Astrocyte (in vitro differentiated cells and primary cell): ENCODE data around the gene DNAJC11. TPM values are rescaled to one million over a fixed set of nuclear protein-coding genes. Genes with fewer than 3 reads are reported as not detected.

Experiments used
- DNase-seq: peaks from one replicate; pipeline ENCODE4 v3.0.0-alpha.2; 2010; ENCODE audit warnings: low read depth
- FAIRE-seq: peaks from 2 replicates; lab custom pipeline; 2011; peaks lifted over from hg19 to GRCh38; lab: Jason Lieb, UNC
- H2AFZ ChIP-seq: 2 replicates; pipeline ENCODE4 v1.6.0; 2012; ENCODE audit warnings: low read depth, low read length, inconsistent platforms
- H3K27ac ChIP-seq: 2 replicates; pipeline ENCODE4 v1.5.1; 2011; ENCODE audit warnings: low read depth, low read length, inconsistent platforms
- H3K27me3 ChIP-seq: 2 replicates; pipeline ENCODE4 v1.6.0; 2011; ENCODE audit warnings: low read length, inconsistent platforms; ENCODE audit not compliant: insufficient read depth
- H3K36me3 ChIP-seq: 2 replicates; pipeline ENCODE4 v1.5.1; 2011; ENCODE audit warnings: low read length, inconsistent platforms; ENCODE audit not compliant: insufficient read depth
- H3K4me1 ChIP-seq: 2 replicates; pipeline ENCODE4 v1.5.1; 2011; ENCODE audit warnings: low read length, inconsistent platforms; ENCODE audit not compliant: insufficient read depth
- H3K4me2 ChIP-seq: 2 replicates; pipeline ENCODE4 v1.6.0; 2012; ENCODE audit warnings: low read length, inconsistent platforms
- H3K4me3 ChIP-seq: 2 replicates; pipeline ENCODE4 v1.5.1; 2011; ENCODE audit warnings: low read depth, mild to moderate bottlenecking, low read length, inconsistent platforms; ENCODE audit not compliant: insufficient read depth
- H3K79me2 ChIP-seq: 2 replicates; pipeline ENCODE4 v1.6.0; 2012; ENCODE audit warnings: mild to moderate bottlenecking, low read length, inconsistent platforms; ENCODE audit not compliant: insufficient read depth
- H3K9ac ChIP-seq: 2 replicates; pipeline ENCODE4 v1.6.0; 2012; ENCODE audit warnings: mild to moderate bottlenecking, low read length, inconsistent platforms
- H3K9me3 ChIP-seq: 2 replicates; pipeline ENCODE4 v1.5.1; 2012; ENCODE audit warnings: low read depth, mild to moderate bottlenecking, low read length, inconsistent platforms; ENCODE audit not compliant: insufficient read depth
- H4K20me1 ChIP-seq: 2 replicates; pipeline ENCODE4 v1.6.0; 2012; ENCODE audit warnings: low read length, inconsistent platforms; ENCODE audit not compliant: insufficient read depth
- H3K27ac Mint-ChIP-seq: one replicate; pipeline ENCODE4 v1.8.0; 2021; ENCODE audit warnings: mild to moderate bottlenecking, mixed read lengths; ENCODE audit not compliant: unreplicated experiment
- H3K27me3 Mint-ChIP-seq: one replicate; pipeline ENCODE4 v1.8.0; 2021; ENCODE audit warnings: low read depth, mixed read lengths; ENCODE audit not compliant: unreplicated experiment
- H3K36me3 Mint-ChIP-seq: one replicate; pipeline ENCODE4 v1.8.0; 2021; ENCODE audit warnings: low read depth, mixed read lengths; ENCODE audit not compliant: unreplicated experiment
- H3K4me1 Mint-ChIP-seq: one replicate; pipeline ENCODE4 v1.8.0; 2021; ENCODE audit warnings: low read depth, mixed read lengths; ENCODE audit not compliant: unreplicated experiment
- H3K4me3 Mint-ChIP-seq: one replicate; pipeline ENCODE4 v1.8.0; 2021; ENCODE audit warnings: mild to moderate bottlenecking, moderate library complexity, mixed read lengths; ENCODE audit not compliant: unreplicated experiment
- H3K9me3 Mint-ChIP-seq: one replicate; pipeline ENCODE4 v1.8.0; 2021; ENCODE audit warnings: mild to moderate bottlenecking, mixed read lengths; ENCODE audit not compliant: unreplicated experiment
- EZH2 ChIP-seq: IDR thresholded peaks from 2 replicates; pipeline ENCODE4 v1.6.1; 2012; ENCODE audit warnings: mild to moderate bottlenecking, low read length, inconsistent platforms; ENCODE audit not compliant: insufficient read depth
- total RNA-seq: library from RNA; stranded (reverse); gene quantifications from 2 replicates; pipeline ENCODE4 v1.2.1, GENCODE V29; 2021
- TF ChIP-seq, protein P1 (sequence below): IDR thresholded peaks from 2 replicates; pipeline ENCODE4 v1.5.1; 2011; ENCODE audit warnings: low read depth, mild to moderate bottlenecking, inconsistent platforms, low read length, moderate library complexity; ENCODE audit not compliant: insufficient read depth

Gene DNAJC11
- total RNA-seq, 1 donor from 2014 or later = 63.9 TPM

DNA sequence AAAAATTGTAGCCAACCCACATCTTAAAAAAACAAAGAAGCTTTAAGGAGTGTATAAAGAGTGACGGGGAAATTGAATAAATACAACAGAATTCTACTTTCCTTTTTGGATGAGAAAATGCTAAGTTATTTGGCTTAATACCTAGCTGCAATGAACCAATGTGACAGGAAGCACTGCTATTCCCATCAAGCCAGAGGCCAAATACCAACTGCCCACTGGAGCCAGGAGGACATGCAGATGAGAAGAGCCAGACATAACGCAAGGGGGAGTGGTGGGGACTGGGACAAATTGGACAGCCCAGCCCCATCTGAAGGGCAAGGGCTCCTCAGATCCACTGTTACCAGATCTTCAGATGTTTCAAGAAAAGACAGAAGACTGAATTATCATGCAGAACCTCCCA is 25.7 kb downstream of the DNAJC11 start:
- Mint-ChIP-seq H3K27ac (no peak overlapping the region), H3K4me1 (no peaks in the 10 kb centered on the region), H3K9me3 (no peaks in the 10 kb centered on the region), H3K4me3 (no peak overlapping the region), H3K27me3 (no peaks in the 10 kb centered on the region), H3K36me3 (peaks cover 8% of the 10 kb centered on the region)
- H4K20me1 ChIP-seq = peaks cover 10% of the 10 kb centered on the region
- H3K79me2 ChIP-seq = peaks cover 3% of the 10 kb centered on the region
- no peaks in the 10 kb centered on the region for H3K9me3 ChIP-seq
- no peak overlapping the region for H3K27ac ChIP-seq
- no peak overlapping the region for H3K4me2 ChIP-seq
- DNase-seq = no peak
- no peak overlapping the region for H2AFZ ChIP-seq
- H3K4me3 ChIP-seq = no peak overlapping the region
- no peak for FAIRE-seq
- H3K4me1 ChIP-seq = no peaks in the 10 kb centered on the region
- H3K9ac ChIP-seq = no peak overlapping the region
- H3K27me3 ChIP-seq = no peaks in the 10 kb centered on the region
- peaks cover 27% of the 10 kb centered on the region for H3K36me3 ChIP-seq
- TF ChIP-seq EZH2 = no peak
- TF ChIP-seq, protein P1, sequence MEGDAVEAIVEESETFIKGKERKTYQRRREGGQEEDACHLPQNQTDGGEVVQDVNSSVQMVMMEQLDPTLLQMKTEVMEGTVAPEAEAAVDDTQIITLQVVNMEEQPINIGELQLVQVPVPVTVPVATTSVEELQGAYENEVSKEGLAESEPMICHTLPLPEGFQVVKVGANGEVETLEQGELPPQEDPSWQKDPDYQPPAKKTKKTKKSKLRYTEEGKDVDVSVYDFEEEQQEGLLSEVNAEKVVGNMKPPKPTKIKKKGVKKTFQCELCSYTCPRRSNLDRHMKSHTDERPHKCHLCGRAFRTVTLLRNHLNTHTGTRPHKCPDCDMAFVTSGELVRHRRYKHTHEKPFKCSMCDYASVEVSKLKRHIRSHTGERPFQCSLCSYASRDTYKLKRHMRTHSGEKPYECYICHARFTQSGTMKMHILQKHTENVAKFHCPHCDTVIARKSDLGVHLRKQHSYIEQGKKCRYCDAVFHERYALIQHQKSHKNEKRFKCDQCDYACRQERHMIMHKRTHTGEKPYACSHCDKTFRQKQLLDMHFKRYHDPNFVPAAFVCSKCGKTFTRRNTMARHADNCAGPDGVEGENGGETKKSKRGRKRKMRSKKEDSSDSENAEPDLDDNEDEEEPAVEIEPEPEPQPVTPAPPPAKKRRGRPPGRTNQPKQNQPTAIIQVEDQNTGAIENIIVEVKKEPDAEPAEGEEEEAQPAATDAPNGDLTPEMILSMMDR = no peak

DNA sequence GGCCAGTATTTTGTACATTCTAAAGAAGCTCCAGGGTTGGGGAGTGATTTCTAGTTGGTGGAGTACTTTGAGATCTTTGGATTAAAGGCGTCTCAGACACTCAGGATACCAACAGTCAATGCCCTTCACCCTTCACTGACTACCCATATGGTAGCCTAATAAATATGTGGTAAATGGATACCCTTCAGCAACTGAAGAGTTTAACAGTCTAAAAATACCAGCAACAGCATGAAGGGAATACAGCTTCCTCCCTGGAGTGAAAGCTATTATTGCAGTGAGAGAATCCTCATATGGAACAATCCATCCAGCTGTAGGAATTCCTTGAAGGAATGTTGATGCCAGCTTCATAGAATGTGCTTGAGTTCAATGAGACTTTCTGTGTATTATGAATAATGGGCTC is 26.8 kb downstream of the DNAJC11 start:
- Histone ChIP-seq H3K27me3 (no peaks in the 10 kb centered on the region), H4K20me1 (peaks cover 10% of the 10 kb centered on the region), H3K4me1 (no peaks in the 10 kb centered on the region), H3K27ac (no peak overlapping the region), H3K4me3 (no peak overlapping the region), H2AFZ (no peak overlapping the region), H3K9ac (no peak overlapping the region), H3K79me2 (peaks cover 2% of the 10 kb centered on the region), H3K36me3 (peaks cover 27% of the 10 kb centered on the region), H3K4me2 (no peak overlapping the region), H3K9me3 (no peaks in the 10 kb centered on the region)
- H3K4me1 Mint-ChIP-seq = no peaks in the 10 kb centered on the region
- H3K4me3 Mint-ChIP-seq = peak overlapping the region; percentile 14
- TF ChIP-seq, protein P1 = no peak
- no peak for TF ChIP-seq EZH2
- no peaks in the 10 kb centered on the region for H3K9me3 Mint-ChIP-seq
- H3K27ac Mint-ChIP-seq = no peak overlapping the region
- peaks cover 8% of the 10 kb centered on the region for H3K36me3 Mint-ChIP-seq
- FAIRE-seq (no peak), DNase-seq (no peak)
- H3K27me3 Mint-ChIP-seq = no peaks in the 10 kb centered on the region

DNA sequence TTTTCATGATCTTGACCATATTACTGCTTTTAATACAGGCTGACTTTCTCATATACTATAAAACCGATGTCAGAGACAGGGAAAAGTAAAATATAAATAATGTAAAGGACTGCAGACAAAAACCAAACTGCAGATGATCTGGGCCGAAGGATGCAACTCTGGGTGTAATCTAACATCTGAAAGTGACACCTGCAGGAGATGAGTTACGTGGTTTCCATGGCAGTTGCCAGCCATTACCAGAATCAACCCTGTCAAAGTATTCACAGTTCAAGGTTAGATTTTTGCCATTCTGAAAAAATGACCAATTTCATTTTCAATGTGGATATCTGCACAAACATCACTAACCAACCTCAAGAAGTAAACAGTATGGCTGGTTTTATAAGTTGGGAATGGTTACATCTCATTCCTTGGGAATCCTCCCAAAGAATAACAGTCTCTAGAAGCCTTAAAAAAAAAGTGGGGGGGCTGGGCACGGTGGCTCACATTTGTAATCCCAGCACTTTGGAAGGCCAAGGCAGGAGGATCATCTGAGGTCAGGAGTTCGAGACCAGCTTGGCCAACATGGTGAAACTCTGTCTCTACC is 27.7 kb downstream of the DNAJC11 start:
- Histone ChIP-seq H3K4me2 (no peak overlapping the region), H3K9ac (no peak overlapping the region), H4K20me1 (peaks cover 12% of the 10 kb centered on the region), H3K4me3 (no peak overlapping the region), H3K36me3 (peaks cover 19% of the 10 kb centered on the region), H3K9me3 (no peaks in the 10 kb centered on the region), H3K27me3 (no peaks in the 10 kb centered on the region), H3K79me2 (no peaks in the 10 kb centered on the region), H3K27ac (no peak overlapping the region), H2AFZ (no peak overlapping the region), H3K4me1 (no peaks in the 10 kb centered on the region)
- Mint-ChIP-seq H3K27me3 (no peaks in the 10 kb centered on the region), H3K4me1 (no peaks in the 10 kb centered on the region), H3K36me3 (peaks cover 9% of the 10 kb centered on the region), H3K4me3 (no peak overlapping the region), H3K9me3 (no peaks in the 10 kb centered on the region), H3K27ac (no peak overlapping the region)
- no peak for FAIRE-seq
- DNase-seq = no peak
- TF ChIP-seq, protein P1 = no peak
- TF ChIP-seq EZH2 = no peak
